Fibroblast of peridontal ligament (primary cell): ENCODE data around the gene MADD.
A peak's percentile ranks its signal among the peaks of the same experiment; 100 is the strongest.
"Not testable (repeated sequence)": the region's sequence is repeated elsewhere in the genome, so short reads cannot be mapped to it uniquely, and the experiment has no call there.

Experiments used
- DNase-seq: peaks from one replicate; pipeline ENCODE4 v3.0.0-alpha.2; 2010; ENCODE audit errors: extremely low read depth

Gene MADD

DNA sequence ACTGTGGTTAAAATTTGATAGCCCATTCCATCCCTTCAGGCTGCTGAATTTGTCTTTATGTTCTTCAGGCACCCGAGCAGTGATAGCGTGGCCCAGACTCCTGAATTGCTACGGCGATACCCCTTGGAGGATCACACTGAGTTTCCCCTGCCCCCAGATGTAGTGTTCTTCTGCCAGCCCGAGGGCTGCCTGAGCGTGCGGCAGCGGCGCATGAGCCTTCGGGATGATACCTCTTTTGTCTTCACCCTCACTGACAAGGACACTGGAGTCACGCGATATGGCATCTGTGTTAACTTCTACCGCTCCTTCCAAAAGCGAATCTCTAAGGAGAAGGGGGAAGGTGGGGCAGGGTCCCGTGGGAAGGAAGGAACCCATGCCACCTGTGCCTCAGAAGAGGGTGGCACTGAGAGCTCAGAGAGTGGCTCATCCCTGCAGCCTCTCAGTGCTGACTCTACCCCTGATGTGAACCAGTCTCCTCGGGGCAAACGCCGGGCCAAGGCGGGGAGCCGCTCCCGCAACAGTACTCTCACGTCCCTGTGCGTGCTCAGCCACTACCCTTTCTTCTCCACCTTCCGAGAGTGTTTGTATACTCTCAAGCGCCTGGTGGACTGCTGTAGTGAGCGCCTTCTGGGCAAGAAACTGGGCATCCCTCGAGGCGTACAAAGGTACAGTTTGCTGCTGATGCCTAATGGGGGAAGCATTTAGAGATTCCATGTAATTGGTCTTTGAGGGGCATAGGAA lies 4.7 kb downstream of the MADD start:
- DNase-seq = no peak

- DNase-seq = no peak
Observed at GRCh38 chr11:47276923-47277322, 7.0 kb downstream of the MADD start.

DNA sequence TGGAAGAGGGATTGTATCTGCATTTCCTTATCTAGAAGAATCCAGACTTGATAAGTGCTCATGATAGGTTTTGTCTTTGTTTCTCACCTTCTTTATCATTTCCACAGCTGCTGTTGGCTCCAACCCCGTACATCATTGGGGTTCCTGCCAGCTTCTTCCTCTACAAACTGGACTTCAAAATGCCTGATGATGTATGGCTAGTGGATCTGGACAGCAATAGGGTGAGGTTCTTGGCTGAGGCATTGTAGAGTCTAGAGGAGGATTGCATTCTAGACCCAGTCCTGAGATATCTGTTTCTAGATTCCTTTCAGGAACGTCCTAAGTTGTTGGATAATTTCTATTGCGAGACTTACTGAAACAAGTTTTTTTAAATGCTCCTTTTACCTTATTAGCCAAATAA lies 8.1 kb downstream of the MADD start:
- no peak for DNase-seq

GRCh38 chr11:47278769-47279168 lies 8.8 kb downstream of the MADD start:
- DNase-seq = no peak

DNA sequence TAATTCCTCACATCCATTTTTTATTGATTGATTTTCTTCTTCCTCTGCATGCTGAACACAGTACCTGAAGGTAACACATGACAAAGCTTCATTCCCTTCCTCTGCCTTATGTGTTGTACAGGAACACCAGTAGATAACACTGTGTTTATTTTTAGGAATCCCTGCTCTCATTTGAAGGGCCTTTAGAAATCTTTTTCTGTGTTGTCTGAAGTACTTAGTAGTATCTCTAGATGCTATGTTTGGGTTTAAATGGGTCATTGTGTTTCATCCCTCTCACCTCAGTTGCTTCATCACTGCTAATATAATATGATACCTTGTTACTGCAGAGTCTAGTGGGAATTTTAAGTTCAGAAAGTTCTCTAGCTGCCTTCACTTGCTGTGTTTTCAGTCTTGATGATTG lies 10.2 kb downstream of the MADD start:
- DNase-seq = no peak

DNA sequence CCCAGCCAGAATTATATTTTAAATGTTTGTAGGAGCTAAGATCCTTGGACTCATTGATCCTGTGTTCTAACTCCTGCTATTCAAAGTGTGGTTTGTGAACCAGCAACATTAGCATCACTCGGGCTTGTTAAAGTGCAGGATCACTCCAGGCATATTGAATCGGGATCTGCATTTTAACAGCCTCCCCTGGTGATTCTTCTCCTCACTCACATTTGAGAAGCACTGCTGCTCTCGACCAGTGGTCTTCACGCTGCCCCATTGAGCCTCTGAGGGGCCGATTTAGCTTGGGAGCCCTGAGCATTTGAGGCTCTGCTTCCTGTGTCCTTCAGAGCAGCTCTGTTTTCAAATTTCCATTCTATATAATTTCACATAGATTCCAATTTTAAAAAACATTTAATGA lies 10.9 kb downstream of the MADD start:
- DNase-seq = no peak

- DNase-seq = no peak
Observed at GRCh38 chr11:47282462-47282861, 12.5 kb downstream of the MADD start.

DNA sequence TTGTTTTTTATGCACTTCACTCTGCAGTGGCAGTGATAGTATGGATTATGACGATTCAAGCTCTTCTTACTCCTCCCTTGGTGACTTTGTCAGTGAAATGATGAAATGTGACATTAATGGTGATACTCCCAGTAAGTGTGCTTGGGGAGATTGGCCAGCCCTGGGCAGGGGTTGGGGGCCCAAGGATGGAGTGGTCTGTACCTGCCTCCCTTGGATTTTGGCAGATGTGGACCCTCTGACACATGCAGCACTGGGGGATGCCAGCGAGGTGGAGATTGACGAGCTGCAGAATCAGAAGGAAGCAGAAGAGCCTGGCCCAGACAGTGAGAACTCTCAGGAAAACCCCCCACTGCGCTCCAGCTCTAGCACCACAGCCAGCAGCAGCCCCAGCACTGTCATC lies 14.2 kb downstream of the MADD start:
- no peak for DNase-seq

DNA sequence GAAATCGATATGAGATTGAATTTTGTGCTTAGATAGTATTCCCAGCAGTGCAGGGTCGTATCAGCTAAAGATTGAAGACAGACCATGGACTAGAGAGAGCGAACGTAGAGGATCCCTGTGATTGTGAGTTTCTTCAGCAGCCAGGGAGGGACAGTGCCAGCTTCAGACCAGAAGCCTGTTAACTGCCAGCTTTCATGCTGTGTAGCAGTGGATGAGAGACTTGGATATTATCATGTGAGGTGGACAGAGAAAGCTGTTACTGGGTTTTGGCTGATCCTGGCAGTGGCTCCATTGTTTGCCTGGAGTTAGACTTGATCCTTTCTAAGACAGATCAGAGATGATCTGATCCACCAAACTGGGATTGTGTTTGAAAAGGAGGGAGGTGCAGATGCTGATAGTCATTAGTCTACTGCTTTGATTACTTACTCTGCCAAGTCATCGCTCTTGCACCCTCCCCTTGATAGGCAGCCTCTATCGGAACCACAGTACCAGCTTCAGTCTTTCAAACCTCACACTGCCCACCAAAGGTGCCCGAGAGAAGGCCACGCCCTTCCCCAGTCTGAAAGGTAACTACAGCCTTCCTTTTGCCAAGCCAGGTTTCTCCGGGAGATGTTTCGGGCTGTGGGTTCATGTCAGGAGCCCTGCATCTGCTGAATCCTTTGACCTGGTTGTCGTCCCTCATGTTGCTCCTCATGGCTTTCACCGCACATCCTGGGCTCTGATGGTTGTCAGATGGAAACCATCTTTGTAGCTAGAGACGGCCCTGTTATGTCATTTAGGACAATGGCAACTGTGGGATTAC lies 16.2 kb downstream of the MADD start:
- no peak for DNase-seq

GRCh38 chr11:47288066-47288465 lies 18.1 kb downstream of the MADD start:
- DNase-seq = no peak

DNA sequence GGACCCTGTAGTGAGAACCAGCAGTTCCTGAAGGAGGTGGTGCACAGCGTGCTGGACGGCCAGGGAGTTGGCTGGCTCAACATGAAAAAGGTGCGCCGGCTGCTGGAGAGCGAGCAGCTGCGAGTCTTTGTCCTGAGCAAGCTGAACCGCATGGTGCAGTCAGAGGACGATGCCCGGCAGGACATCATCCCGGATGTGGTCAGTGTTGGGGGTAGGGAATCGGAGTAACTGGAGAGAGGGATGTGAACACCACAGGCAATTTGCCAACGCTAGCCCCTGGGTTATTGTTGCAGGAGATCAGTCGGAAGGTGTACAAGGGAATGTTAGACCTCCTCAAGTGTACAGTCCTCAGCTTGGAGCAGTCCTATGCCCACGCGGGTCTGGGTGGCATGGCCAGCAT lies 19.9 kb downstream of the MADD start:
- no peak for DNase-seq

DNA sequence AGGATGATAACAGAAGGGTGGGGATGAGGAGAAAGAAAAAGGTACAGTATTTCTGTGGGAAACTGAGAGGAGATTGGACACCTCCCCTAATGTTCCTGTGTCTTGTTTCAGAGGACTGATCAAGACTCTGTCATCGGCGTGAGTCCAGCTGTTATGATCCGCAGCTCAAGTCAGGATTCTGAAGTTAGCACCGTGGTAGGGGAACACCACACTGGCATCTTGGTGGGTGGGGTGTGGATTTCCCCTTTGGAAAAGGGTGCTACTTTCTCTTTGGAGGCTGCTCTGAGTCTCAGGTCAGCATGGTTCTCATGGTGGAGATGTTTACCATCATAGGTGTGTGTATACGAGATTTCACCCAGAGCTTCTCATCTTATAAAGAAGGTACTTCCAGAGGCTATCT lies 25.5 kb downstream of the MADD start:
- DNase-seq = no peak

DNA sequence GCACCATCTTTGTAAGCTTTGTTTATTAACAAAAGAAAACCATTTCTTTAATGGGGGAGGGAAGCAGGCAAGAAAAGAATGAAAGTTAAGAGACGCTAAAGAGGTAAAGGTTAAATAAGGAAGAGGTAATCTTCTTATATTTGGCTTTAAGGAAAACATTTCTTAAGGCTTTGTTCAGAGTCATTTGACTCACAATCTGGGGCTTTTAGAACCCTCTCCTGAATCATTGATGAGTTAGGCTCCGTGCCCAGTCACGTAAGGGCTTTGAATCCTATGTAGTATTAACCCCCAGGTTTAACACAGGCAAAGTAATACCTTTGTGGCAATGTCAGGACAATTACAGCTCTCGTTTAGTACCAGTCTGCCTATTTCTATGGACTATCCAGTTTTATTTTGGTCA lies 26.1 kb downstream of the MADD start:
- no peak for DNase-seq

DNA sequence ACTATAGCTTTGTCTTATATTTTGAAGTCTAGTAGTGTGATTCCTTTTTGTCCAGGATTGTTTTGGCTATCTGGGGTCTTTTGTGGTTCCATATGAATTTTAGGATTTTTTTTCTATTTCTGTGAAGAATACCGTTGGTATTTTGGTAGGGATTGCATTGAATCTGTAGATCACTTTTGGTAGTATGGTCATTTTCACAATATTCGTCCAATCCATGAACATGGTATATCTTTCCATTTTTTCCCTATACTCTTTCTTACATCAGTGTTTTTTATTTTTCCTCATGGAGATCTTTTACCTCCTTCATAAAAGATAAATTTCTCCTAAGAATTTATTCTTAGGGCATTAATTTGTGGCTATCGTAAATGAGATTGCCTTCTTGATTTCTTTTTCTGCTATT lies 29.1 kb downstream of the MADD start:
- no peak for DNase-seq

DNA sequence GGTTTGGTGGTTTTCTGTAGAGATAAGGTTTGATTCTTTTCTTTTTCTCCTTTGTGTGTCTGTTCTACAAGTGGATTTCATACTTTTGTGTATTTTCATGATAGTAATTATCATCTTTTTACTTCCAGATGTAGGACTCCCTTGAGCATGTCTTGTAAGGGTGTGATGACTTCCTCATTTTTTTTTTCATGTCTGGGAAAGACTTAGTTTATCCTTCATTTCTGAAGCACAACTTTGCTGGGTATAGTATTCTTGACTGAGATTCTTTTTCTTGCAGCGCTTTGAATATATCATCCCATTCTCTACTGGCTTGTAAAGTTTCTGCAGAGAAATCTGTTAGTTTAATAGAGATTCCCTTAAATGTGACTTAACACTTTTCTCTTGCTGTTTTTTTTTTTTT lies 32.9 kb downstream of the MADD start:
- no peak for DNase-seq

DNA sequence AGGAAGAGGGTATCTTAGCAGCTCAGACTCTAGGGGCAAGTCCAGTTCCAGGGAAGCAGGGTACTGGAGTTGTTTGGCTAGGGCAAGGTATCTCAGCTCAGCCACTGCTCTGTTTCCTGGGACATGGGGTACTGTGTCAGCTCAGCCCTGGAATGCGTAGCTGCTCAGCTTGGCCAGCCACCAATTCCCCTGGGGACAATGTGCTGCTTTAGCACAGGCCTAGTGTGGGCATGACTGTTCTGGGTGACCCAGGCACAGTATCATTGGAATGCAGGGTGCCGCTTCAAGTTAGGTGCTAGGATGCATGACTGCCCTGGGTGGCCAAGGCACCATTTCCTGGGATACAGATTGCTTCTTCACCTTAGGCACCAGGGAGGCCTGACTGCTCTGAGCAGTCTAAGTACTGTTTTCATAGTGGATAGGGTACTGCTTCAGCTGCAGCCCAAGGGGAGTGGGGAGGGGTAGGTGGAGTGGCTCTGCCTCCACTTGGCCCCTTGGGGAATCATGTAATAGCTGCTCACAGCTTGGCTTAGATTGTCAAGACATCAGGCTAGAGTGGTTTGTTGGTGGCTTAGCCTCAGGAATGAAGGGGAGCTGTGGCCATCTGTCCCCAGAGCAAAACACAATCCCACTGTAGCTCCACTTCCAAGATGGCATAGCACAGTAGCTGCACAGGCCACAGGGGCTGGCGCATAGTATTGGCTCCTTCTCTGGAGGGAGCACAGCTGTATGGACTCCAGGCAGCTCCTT lies 36.0 kb downstream of the MADD start:
- DNase-seq = peak; percentile 2

GRCh38 chr11:47306484-47306844 lies 36.5 kb downstream of the MADD start:
- DNase-seq = no peak

- DNase-seq = no peak
Observed at GRCh38 chr11:47308050-47308823, 38.3 kb downstream of the MADD start.

- DNase-seq = peak; percentile 6
Observed at GRCh38 chr11:47314992-47315391, 45.1 kb downstream of the MADD start.

- not testable (repeated sequence) for DNase-seq
Observed at GRCh38 chr11:47316501-47316900, 46.6 kb downstream of the MADD start.

DNA sequence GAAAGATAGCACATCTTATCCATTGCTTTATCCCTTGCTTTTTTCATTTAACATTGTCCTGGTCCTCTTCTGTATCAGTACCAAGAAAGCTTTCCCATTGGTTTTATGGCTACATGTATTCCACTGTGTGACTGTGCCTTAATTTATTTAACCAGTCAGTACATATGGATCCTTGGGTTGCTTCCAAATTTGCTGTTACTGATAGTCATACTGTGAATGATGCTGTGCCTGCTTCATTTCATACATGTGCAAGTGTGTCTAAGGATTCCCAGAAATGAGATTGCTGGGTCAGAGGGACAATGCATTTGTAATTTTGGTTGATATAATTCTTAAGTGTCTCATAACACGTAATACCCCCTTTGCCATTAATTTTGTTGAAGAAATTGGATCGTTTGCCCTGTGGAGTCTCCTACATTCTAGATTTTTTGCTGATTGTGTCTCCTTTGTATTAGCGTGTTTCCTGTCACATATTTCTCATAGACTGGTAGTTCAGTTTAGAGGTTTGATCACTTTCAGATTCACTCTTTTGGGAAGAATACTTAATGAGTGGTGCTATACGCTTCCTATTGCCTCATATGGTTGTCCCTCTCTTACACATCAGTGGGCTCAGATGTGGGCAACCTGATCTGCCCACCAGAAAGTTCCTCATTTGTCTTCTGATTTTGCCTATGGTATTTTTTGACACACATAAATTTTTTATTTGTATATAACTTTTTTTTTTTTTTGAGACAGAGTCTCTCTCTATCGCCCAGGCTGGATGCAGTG lies 47.3 kb downstream of the MADD start:
- DNase-seq = no peak
